ENCODE measurements around the gene ARX.
A peak's percentile ranks its signal among the peaks of the same experiment; 100 is the strongest.

The ARX gene

DNA sequence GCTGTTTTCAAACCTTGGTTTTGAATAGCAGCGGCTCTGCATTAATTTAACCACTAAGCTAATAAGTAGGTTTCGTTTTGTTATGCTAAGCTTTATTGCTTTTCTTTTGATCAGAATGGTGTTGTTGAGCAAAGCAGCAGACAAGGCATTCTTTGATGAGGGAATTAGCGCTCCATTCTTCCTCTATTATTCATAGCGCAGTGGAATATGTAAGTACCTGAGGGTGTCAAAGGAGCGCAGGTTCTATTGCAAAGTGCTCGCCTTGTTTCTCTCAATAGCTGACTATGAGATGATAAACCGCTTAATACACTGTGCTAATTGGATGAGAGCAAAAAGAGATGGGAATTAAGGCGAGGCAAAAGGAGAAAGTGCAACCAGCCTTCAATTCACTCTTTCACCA lies 16.3 kb downstream of the ARX start:
- peak; percentile 71 for FAIRE-seq
- no peak for DNase-seq (ENCODE audit: insufficient read length, low spot score)
- TF ChIP-seq, protein P1, sequence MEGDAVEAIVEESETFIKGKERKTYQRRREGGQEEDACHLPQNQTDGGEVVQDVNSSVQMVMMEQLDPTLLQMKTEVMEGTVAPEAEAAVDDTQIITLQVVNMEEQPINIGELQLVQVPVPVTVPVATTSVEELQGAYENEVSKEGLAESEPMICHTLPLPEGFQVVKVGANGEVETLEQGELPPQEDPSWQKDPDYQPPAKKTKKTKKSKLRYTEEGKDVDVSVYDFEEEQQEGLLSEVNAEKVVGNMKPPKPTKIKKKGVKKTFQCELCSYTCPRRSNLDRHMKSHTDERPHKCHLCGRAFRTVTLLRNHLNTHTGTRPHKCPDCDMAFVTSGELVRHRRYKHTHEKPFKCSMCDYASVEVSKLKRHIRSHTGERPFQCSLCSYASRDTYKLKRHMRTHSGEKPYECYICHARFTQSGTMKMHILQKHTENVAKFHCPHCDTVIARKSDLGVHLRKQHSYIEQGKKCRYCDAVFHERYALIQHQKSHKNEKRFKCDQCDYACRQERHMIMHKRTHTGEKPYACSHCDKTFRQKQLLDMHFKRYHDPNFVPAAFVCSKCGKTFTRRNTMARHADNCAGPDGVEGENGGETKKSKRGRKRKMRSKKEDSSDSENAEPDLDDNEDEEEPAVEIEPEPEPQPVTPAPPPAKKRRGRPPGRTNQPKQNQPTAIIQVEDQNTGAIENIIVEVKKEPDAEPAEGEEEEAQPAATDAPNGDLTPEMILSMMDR (IDR thresholded peaks at IDR 0.05; ENCODE audit: insufficient read depth, missing control alignments): no peak

DNA sequence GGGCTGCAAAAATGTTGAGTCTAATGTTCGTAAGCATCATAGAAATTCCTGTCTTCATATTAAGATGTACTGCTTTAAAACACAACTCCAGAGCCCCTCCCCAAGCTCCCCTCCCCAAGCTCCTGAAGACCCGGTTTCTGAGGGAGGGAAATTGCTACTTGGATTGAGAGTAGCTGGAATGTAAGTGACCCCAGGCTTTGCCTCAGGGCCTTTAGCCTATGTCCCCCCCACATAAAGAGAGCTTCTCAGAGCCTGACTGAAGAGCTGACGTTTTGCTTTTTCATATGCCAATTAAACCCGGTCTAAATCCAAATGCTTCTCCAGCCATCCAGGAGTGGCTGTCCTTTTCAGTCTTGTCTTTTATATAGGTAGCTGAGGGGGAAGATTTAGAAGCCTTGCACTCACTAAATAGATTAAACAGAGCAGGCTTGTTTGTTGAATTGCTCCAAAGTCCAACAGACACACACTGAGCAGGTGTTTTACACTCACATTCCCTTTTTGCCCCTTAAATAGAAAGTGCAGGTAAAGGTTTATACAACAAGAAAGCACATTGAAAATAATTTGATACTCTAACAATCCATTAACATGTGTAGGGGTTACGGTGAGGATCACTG lies 19.6 kb downstream of the ARX start:
- TF ChIP-seq, protein P1 (IDR thresholded peaks at IDR 0.05; ENCODE audit: insufficient read depth, missing control alignments): no peak
- FAIRE-seq (no peak), DNase-seq (ENCODE audit: insufficient read length, low spot score) (no peak)

DNA sequence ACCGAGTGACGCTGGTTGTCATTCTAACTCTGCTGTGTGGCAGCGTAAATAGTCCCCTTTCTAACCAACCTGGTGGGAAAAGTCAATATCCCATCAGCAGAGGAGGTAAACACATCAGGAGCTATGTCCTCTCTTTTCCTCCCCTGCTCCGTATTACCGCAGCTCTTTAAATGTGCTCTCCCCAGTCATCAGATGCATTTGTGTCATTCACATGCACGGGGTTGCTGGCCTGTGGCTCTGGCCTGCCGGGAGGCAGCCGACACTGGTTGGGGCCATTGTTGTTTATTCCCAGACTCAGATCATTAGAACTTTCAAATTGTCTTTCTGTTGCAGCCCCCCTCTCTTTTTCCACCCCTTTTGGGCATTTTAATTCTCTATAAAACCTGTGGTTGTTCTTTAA lies 21.9 kb downstream of the ARX start:
- DNase-seq (ENCODE audit: insufficient read length, low spot score) (no peak), FAIRE-seq (no peak)
- TF ChIP-seq, protein P1 (IDR thresholded peaks at IDR 0.05; ENCODE audit: insufficient read depth, missing control alignments): no peak

DNA sequence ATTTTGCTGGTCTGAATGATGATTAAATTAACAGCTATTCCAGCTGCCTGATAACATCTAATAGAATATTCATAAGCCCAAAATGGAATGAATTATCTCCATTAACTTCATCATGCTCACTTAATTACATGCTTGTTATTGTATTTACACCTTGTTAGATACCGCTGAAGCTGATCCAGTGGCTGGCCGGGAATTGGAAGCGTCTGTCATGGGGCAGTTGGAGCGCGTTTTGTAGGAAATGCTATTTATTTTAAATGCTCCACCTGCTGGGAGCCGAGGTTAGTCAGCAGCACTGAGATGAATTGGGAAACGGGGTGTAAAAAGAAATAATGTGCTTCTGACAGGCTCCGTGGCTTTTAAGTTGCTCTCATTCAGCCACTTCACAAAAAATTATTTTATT lies 25.2 kb downstream of the ARX start:
- TF ChIP-seq, protein P1 (IDR thresholded peaks at IDR 0.05; ENCODE audit: insufficient read depth, missing control alignments): peak; percentile 1
- FAIRE-seq: peak; percentile 63
- DNase-seq (ENCODE audit: insufficient read length, low spot score): no peak

DNA sequence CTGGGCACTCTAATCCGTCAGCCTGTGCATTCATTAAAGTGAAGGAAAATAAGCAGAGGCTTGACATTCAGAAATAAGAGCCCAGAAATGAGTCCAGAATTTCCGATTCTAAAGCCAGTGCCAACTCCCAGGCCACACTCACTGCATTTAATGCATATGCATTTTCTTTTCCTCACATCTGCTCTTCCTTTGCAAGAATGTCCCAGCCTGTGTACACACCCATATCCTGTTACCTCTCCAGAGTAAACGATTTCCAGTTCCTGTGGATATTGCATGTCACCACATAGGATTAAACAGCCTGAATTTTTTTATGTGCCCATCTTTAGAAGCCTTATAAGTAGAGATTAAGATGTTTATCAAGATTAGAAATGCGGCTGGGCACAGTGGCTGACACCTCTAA lies 27.5 kb downstream of the ARX start:
- FAIRE-seq (no peak), DNase-seq (ENCODE audit: insufficient read length, low spot score) (no peak)
- TF ChIP-seq, protein P1 (IDR thresholded peaks at IDR 0.05; ENCODE audit: insufficient read depth, missing control alignments): no peak

DNA sequence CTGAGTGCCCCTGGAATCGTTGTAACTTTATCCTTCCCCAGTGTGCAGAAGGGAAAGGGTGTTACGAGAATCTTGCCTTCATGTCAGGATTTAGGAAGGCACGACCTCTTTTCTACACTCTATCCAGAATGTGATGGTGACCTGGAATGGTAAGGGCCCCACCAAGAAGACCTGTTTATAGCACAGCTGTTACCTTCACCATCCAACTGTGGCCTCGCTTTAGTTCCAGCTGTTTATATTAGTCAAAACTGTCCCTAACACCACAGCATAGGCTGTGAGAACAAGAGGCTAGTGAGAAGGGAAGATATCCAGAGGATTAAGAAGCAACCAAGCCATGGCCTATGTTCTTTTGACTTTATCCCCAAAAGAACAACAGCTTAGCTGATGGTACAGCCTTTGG lies 28.0 kb downstream of the ARX start:
- FAIRE-seq (no peak), DNase-seq (ENCODE audit: insufficient read length, low spot score) (no peak)
- TF ChIP-seq, protein P1 (IDR thresholded peaks at IDR 0.05; ENCODE audit: insufficient read depth, missing control alignments): no peak

DNA sequence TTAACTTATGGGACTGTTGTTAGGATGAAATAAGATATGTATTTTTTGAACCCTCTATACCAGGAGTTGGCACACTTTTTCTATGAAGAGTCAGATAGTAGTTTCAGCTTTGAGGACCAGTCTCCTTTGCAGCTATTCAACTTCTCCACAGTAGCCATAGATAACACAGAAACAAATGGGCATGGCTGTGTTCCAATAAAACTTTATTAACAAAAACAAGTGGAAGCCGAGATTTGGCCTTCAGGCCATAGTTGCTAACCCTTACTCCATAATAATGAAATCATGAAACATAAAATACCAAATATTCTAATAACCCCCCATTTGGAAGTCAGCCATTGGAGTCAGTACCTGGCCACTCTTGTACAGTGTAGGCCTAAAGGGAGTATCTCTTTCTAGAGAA lies 30.6 kb downstream of the ARX start:
- DNase-seq (ENCODE audit: insufficient read length, low spot score): no peak
- TF ChIP-seq, protein P1 (IDR thresholded peaks at IDR 0.05; ENCODE audit: insufficient read depth, missing control alignments): no peak
- no peak for FAIRE-seq

Data from D721Med (cell line).